ENCODE results near the gene STK24.

DNA sequence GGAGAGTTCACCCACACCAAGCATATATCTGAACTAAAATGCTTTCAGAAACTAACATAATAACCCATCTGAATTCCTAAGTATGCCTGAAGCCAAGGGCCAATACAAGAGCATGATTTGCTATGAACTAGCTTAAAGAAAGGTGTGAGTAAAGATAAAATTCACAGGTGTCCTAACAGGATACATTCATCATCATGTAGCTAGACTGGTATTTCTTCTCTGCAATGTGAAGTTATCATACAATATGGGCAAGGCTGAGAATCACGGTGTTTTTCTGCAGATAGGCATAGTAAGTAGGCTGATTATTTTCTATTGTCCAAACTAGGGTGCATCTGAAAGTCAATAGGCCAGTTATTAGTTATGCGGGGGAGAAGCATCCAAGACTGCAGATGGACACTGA, 63.1 kb downstream of the STK24 start:
- TF ChIP-seq CTCF (IDR thresholded peaks at IDR 0.05) (no peak), POLR2A (IDR thresholded peaks at IDR 0.05) (no peak)
